GM23248 (cell line): ENCODE results near the gene NBEAL2.

Experiments used
- EZH2 ChIP-seq: fragments of 200-600 bp; sonication (generic); IDR thresholded peaks from 2 replicates; pipeline ENCODE4 v1.6.1; 2018; ENCODE audit warnings: antibody characterized with exemption, mild to moderate bottlenecking; ENCODE audit not compliant: insufficient read depth, poor library complexity, severe bottlenecking
- EZH2phosphoT487 ChIP-seq: fragments of 200-600 bp; sonication (generic); IDR thresholded peaks from 2 replicates; pipeline ENCODE4 v1.6.1; 2018; ENCODE audit warnings: antibody characterized with exemption, moderate library complexity, mild to moderate bottlenecking, low read depth; ENCODE audit not compliant: insufficient read depth

GRCh38 chr3:47028146-47028545 lies 48.7 kb downstream of the NBEAL2 start:
- TF ChIP-seq EZH2 (no peak), EZH2phosphoT487 (no peak)
